Lung (tissue), 12 donors: Measurements from ENCODE around the gene FUT8. TPM values are rescaled to one million over a fixed set of nuclear protein-coding genes. Genes with fewer than 3 reads are reported as not detected.

ENCODE experiments used
- ATAC-seq: fragments of 200-7000 bp; cut with Tn5 transposase; one replicate; pipeline ENCODE4 v1.9.1; 2020; ENCODE audit warnings: moderate number of reproducible peaks; ENCODE audit not compliant: insufficient read depth, low FRiP score
- DNase-seq, 3 donors: peaks; one replicate each; pipeline ENCODE4 v3.0.0-alpha.2; 2013 to 2017
- H3K27ac ChIP-seq, 2 donors: one replicate each; pipeline ENCODE4 v1.5.1; 2013; ENCODE audit warnings: mild to moderate bottlenecking in 2 of 2, moderate library complexity in 2 of 2, control low read depth in 1 of 2, inconsistent platforms in 1 of 2, low read depth in 1 of 2, low read length in 1 of 2
- H3K27me3 ChIP-seq, 3 donors: one replicate each; pipeline ENCODE4 v1.5.1; 2013; ENCODE audit warnings: low read length in 2 of 3; ENCODE audit not compliant: control insufficient read depth in 3 of 3, insufficient read depth in 3 of 3
- H3K36me3 ChIP-seq, 4 donors: one replicate each; pipeline ENCODE4 v1.5.1; 2013; ENCODE audit warnings: low read length in 4 of 4, mild to moderate bottlenecking in 1 of 4, moderate library complexity in 1 of 4; ENCODE audit not compliant: control insufficient read depth in 4 of 4, insufficient read depth in 4 of 4
- H3K4me1 ChIP-seq, 5 donors: one replicate each; pipeline ENCODE4 v1.5.1; 2013; ENCODE audit warnings: low read length in 5 of 5, mild to moderate bottlenecking in 2 of 5, moderate library complexity in 1 of 5; ENCODE audit not compliant: control insufficient read depth in 5 of 5, insufficient read depth in 5 of 5
- H3K4me3 ChIP-seq: one replicate; pipeline ENCODE4 v1.5.1; 2013; ENCODE audit warnings: mild to moderate bottlenecking, control low read depth, moderate library complexity
- H3K9ac ChIP-seq, 2 donors: one replicate each; pipeline ENCODE4 v1.5.1; 2013; ENCODE audit warnings: low read length in 2 of 2, control low read depth in 1 of 2; ENCODE audit not compliant: insufficient read depth in 1 of 2
- H3K9me3 ChIP-seq, 4 donors: one replicate each; pipeline ENCODE4 v1.5.1; 2013; ENCODE audit warnings: low read length in 3 of 4, mild to moderate bottlenecking in 1 of 4, moderate library complexity in 1 of 4; ENCODE audit not compliant: control insufficient read depth in 4 of 4, insufficient read depth in 3 of 4
- WGBS, 2 donors: extraction: QIAGEN DNeasy Blood & Tissue Kit; methylation state at CpG; one replicate each; pipeline ENCODE4 v1.1.7; 2013; 5-methylcytosine and 5-hydroxymethylcytosine counted together
- polyA plus RNA-seq, 2 donors: library from polyadenylated mRNA; stranded (reverse); fragments of 200-250 nt; gene quantifications; one replicate each; pipeline ENCODE4 v1.2.1, GENCODE V29; 2013
- total RNA-seq, 2 donors: library from RNA; depleted of rRNA in 1 of 2; stranded (reverse); fragments of >200 nt in 1 of 2; gene quantifications; one replicate each; pipeline ENCODE4 v1.2.1, GENCODE V29; 2014 to 2021
- TF ChIP-seq, protein P1 (sequence below): IDR thresholded peaks from 2 replicates; pipeline ENCODE4 v1.5.1; 2012; ENCODE audit warnings: mild to moderate bottlenecking; ENCODE audit errors: control extremely low read depth, extremely low read depth
- donor health status: control.
- donor health status: control.
- donor health status: Bipolar disorder and iron deficiency.
- donor health status: healthy.
- donor health status: DM: yes; HTN: yes; CAD: no.

FUT8 gene
- total and polyA plus RNA-seq, 4 donors, result 9.9 to 98.5 (median 25.8) TPM

GRCh38 chr14:65478596-65478995, 66.1 kb downstream of the FUT8 start:
- DNase-seq (no peak), ATAC-seq (no peak)

GRCh38 chr14:65479386-65479785, 66.9 kb downstream of the FUT8 start:
- Histone ChIP-seq H3K27me3 (no peaks in the 10 kb centered on the region), H3K36me3 (no peaks in the 10 kb centered on the region), H3K27ac (no peak overlapping the region), H3K4me3 (no peak overlapping the region), H3K9ac (no peak overlapping the region), H3K4me1 (peaks cover 0 to 8% (median 0%) of the 10 kb centered on the region in 5 donors), H3K9me3 (no peaks in the 10 kb centered on the region)
- ATAC-seq (no peak), DNase-seq (no peak)
- 66 to 86% methylated on average over 2 of the region's 2 CpGs for WGBS, 2 donors
- TF ChIP-seq, protein P1, sequence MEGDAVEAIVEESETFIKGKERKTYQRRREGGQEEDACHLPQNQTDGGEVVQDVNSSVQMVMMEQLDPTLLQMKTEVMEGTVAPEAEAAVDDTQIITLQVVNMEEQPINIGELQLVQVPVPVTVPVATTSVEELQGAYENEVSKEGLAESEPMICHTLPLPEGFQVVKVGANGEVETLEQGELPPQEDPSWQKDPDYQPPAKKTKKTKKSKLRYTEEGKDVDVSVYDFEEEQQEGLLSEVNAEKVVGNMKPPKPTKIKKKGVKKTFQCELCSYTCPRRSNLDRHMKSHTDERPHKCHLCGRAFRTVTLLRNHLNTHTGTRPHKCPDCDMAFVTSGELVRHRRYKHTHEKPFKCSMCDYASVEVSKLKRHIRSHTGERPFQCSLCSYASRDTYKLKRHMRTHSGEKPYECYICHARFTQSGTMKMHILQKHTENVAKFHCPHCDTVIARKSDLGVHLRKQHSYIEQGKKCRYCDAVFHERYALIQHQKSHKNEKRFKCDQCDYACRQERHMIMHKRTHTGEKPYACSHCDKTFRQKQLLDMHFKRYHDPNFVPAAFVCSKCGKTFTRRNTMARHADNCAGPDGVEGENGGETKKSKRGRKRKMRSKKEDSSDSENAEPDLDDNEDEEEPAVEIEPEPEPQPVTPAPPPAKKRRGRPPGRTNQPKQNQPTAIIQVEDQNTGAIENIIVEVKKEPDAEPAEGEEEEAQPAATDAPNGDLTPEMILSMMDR, result no peak

More at GRCh38 chr14:65478596-65478995, 66.1 kb downstream of the FUT8 start:
- no peak overlapping the region for H3K27ac ChIP-seq
- no peaks in the 10 kb centered on the region for H3K9me3 ChIP-seq
- WGBS, 2 donors, result 86 to 100% methylated on average over 1 of the region's 1 CpG
- no peaks in the 10 kb centered on the region for H3K27me3 ChIP-seq
- H3K4me3 ChIP-seq, result no peak overlapping the region
- H3K9ac ChIP-seq, result no peak overlapping the region
- H3K36me3 ChIP-seq, result peaks cover 0 to 2% (median 0%) of the 10 kb centered on the region in 4 donors
- TF ChIP-seq, protein P1, result no peak
- peaks cover 0 to 8% (median 0%) of the 10 kb centered on the region in 5 donors for H3K4me1 ChIP-seq

DNA sequence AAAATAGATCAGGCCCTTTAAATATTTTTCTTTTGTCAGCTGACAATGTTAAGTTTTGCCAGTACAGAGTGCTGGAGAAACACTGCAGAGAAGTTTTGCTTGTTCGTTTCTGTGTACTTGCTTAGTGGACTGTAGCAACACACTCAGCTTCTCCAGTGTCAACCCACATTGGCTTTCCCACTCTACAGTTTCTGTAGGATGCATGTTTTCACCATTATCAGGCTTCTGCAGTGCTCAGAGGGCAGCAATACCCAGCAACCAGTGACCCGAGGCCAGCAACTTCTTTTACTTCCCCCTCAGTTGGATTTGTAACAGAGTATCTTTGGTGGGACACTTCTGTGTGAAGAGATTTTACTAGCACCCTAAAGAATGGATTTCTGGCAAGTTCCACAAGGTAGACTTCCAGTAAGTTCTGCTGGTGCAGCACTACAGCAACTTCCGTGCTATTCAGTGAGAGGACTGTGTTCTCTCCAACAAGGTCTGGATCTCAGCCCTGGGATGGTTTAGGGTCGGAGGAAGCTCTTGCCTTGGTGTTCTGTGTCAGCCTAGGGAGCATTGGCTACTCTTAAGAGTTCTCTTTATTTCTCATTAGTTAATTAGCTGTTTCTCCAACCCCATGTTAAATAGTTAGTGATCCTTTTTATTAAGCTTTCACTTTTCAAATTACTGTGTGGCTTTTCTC, 70.4 kb downstream of the FUT8 start:
- no peak overlapping the region for H3K4me3 ChIP-seq
- TF ChIP-seq, protein P1, result no peak
- WGBS, 2 donors, result 73 to 75% methylated on average over 4 of the region's 4 CpGs

More for the DNA sequence above, 70.4 kb downstream of the FUT8 start:
- DNase-seq (no peak), ATAC-seq (no peak)
- H3K4me1 ChIP-seq, result peaks cover 0 to 12% (median 0%) of the 10 kb centered on the region in 5 donors
- no peaks in the 10 kb centered on the region for H3K36me3 ChIP-seq
- no peaks in the 10 kb centered on the region for H3K27me3 ChIP-seq
- H3K9ac ChIP-seq, result no peak overlapping the region
- H3K9me3 ChIP-seq, result no peaks in the 10 kb centered on the region
- no peak overlapping the region for H3K27ac ChIP-seq
